ENCODE measurements around the gene CCND2. TPM values are rescaled to one million over a fixed set of nuclear protein-coding genes. Genes with fewer than 3 reads are reported as not detected.

CCND2 gene
- total and polyA plus RNA-seq, 2 experiments from 2014 or later, result 75.6 to 224 TPM

GRCh38 chr12:4302881-4303280 is 29.3 kb downstream of the CCND2 start (continued):
- TF ChIP-seq, protein P1, sequence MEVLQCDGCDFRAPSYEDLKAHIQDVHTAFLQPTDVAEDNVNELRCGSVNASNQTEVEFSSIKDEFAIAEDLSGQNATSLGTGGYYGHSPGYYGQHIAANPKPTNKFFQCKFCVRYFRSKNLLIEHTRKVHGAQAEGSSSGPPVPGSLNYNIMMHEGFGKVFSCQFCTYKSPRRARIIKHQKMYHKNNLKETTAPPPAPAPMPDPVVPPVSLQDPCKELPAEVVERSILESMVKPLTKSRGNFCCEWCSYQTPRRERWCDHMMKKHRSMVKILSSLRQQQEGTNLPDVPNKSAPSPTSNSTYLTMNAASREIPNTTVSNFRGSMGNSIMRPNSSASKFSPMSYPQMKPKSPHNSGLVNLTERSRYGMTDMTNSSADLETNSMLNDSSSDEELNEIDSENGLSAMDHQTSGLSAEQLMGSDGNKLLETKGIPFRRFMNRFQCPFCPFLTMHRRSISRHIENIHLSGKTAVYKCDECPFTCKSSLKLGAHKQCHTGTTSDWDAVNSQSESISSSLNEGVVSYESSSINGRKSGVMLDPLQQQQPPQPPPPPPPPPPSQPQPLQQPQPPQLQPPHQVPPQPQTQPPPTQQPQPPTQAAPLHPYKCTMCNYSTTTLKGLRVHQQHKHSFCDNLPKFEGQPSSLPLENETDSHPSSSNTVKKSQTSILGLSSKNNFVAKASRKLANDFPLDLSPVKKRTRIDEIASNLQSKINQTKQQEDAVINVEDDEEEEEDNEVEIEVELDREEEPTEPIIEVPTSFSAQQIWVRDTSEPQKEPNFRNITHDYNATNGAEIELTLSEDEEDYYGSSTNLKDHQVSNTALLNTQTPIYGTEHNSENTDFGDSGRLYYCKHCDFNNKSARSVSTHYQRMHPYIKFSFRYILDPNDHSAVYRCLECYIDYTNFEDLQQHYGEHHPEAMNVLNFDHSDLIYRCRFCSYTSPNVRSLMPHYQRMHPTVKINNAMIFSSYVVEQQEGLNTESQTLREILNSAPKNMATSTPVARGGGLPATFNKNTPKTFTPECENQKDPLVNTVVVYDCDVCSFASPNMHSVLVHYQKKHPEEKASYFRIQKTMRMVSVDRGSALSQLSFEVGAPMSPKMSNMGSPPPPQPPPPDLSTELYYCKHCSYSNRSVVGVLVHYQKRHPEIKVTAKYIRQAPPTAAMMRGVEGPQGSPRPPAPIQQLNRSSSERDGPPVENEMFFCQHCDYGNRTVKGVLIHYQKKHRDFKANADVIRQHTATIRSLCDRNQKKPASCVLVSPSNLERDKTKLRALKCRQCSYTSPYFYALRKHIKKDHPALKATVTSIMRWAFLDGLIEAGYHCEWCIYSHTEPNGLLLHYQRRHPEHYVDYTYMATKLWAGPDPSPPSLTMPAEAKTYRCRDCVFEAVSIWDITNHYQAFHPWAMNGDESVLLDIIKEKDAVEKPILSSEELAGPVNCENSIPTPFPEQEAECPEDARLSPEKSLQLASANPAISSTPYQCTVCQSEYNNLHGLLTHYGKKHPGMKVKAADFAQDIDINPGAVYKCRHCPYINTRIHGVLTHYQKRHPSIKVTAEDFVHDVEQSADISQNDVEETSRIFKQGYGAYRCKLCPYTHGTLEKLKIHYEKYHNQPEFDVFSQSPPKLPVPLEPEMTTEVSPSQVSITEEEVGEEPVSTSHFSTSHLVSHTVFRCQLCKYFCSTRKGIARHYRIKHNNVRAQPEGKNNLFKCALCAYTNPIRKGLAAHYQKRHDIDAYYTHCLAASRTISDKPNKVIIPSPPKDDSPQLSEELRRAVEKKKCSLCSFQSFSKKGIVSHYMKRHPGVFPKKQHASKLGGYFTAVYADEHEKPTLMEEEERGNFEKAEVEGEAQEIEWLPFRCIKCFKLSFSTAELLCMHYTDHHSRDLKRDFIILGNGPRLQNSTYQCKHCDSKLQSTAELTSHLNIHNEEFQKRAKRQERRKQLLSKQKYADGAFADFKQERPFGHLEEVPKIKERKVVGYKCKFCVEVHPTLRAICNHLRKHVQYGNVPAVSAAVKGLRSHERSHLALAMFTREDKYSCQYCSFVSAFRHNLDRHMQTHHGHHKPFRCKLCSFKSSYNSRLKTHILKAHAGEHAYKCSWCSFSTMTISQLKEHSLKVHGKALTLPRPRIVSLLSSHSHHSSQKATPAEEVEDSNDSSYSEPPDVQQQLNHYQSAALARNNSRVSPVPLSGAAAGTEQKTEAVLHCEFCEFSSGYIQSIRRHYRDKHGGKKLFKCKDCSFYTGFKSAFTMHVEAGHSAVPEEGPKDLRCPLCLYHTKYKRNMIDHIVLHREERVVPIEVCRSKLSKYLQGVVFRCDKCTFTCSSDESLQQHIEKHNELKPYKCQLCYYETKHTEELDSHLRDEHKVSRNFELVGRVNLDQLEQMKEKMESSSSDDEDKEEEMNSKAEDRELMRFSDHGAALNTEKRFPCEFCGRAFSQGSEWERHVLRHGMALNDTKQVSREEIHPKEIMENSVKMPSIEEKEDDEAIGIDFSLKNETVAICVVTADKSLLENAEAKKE (CRISPR knock-in tag; IDR thresholded peaks at IDR 0.05), result no peak
- TF ChIP-seq POLR2AphosphoS5 (IDR thresholded peaks at IDR 0.05; ENCODE audit: low read depth) (no peak), NANOG (IDR thresholded peaks at IDR 0.05; ENCODE audit: borderline replicate concordance) (no peak), CREB1 (CRISPR knock-in tag; IDR thresholded peaks at IDR 0.05; ENCODE audit: low read depth) (no peak)

DNA sequence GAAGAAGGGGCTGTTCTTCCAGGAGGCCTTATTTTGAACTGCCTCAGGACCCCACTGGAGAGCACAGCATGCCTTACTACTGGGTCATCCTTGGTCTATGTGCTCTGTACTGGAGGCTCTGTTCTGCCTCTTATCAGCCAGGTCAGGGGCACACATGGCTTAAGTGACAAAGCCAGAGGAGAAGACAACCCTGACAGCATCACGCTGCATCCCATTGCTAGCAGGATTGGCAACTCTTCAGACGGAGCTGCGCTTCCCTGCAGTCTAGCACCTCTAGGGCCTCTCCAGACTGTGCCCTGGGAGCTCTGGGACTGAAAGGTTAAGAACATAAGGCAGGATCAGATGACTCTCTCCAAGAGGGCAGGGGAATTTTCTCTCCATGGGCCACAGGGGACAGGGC is 30.2 kb downstream of the CCND2 start:
- H3K4me1 ChIP-seq (ENCODE audit: insufficient read depth), result peaks cover 24% of the 10 kb centered on the region
- H3K27me3 ChIP-seq (ENCODE audit: insufficient read depth), result no peaks in the 10 kb centered on the region
- Mint-ChIP-seq H3K27ac (no peak overlapping the region), H3K27me3 (ENCODE audit: insufficient read depth, low read depth, poor library complexity) (peaks cover 17% of the 10 kb centered on the region), H3K9me3 (no peaks in the 10 kb centered on the region; the same call in 2 of the 3 replicates), H3K4me1 (peaks cover 45% of the 10 kb centered on the region), H3K4me3 (no peak overlapping the region), H3K36me3 (ENCODE audit: low read depth) (peaks cover 78% of the 10 kb centered on the region)
- H2AFZ ChIP-seq, result no peak overlapping the region
- H3K27ac ChIP-seq (ENCODE audit: low read depth), result peak overlapping the region; percentile 57
- no peak overlapping the region for H3K4me2 ChIP-seq
- DNase-seq (ENCODE audit: low spot score) (no peak), ATAC-seq (no peak)
- peaks cover 39% of the 10 kb centered on the region for H3K36me3 ChIP-seq (ENCODE audit: insufficient read depth)
- H3K9me2 ChIP-seq (ENCODE audit: insufficient read depth), result no peaks in the 10 kb centered on the region
- peaks cover 76% of the 10 kb centered on the region for H3F3A ChIP-seq (replicated peaks; ENCODE audit: low read depth)
- H4K20me1 ChIP-seq (replicated peaks; ENCODE audit: insufficient read depth), result peaks cover 57% of the 10 kb centered on the region
- H3K4me3 ChIP-seq, result no peak overlapping the region
- peaks cover 21% of the 10 kb centered on the region for H3K79me2 ChIP-seq (replicated peaks; ENCODE audit: insufficient read depth)
- TF ChIP-seq ZNF114 (CRISPR knock-in tag; IDR thresholded peaks at IDR 0.05) (no peak), EZH2 (IDR thresholded peaks at IDR 0.05; ENCODE audit: low read depth, unreplicated experiment) (no peak), STAT1 (IDR thresholded peaks at IDR 0.05; ENCODE audit: unreplicated experiment) (no peak), POLR2AphosphoS5 (IDR thresholded peaks at IDR 0.05; ENCODE audit: low read depth) (no peak), EZH2phosphoT487 (IDR thresholded peaks at IDR 0.05; ENCODE audit: unreplicated experiment) (no peak), JUNB (IDR thresholded peaks at IDR 0.05; ENCODE audit: unreplicated experiment) (no peak), ZNF331 (CRISPR knock-in tag; IDR thresholded peaks at IDR 0.05; ENCODE audit: low read depth) (no peak), NANOG (IDR thresholded peaks at IDR 0.05; ENCODE audit: borderline replicate concordance) (no peak)
- TF ChIP-seq, protein P2, sequence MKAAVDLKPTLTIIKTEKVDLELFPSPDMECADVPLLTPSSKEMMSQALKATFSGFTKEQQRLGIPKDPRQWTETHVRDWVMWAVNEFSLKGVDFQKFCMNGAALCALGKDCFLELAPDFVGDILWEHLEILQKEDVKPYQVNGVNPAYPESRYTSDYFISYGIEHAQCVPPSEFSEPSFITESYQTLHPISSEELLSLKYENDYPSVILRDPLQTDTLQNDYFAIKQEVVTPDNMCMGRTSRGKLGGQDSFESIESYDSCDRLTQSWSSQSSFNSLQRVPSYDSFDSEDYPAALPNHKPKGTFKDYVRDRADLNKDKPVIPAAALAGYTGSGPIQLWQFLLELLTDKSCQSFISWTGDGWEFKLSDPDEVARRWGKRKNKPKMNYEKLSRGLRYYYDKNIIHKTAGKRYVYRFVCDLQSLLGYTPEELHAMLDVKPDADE (IDR thresholded peaks at IDR 0.05), result no peak
- TF ChIP-seq, protein P3, sequence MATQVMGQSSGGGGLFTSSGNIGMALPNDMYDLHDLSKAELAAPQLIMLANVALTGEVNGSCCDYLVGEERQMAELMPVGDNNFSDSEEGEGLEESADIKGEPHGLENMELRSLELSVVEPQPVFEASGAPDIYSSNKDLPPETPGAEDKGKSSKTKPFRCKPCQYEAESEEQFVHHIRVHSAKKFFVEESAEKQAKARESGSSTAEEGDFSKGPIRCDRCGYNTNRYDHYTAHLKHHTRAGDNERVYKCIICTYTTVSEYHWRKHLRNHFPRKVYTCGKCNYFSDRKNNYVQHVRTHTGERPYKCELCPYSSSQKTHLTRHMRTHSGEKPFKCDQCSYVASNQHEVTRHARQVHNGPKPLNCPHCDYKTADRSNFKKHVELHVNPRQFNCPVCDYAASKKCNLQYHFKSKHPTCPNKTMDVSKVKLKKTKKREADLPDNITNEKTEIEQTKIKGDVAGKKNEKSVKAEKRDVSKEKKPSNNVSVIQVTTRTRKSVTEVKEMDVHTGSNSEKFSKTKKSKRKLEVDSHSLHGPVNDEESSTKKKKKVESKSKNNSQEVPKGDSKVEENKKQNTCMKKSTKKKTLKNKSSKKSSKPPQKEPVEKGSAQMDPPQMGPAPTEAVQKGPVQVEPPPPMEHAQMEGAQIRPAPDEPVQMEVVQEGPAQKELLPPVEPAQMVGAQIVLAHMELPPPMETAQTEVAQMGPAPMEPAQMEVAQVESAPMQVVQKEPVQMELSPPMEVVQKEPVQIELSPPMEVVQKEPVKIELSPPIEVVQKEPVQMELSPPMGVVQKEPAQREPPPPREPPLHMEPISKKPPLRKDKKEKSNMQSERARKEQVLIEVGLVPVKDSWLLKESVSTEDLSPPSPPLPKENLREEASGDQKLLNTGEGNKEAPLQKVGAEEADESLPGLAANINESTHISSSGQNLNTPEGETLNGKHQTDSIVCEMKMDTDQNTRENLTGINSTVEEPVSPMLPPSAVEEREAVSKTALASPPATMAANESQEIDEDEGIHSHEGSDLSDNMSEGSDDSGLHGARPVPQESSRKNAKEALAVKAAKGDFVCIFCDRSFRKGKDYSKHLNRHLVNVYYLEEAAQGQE (IDR thresholded peaks at IDR 0.05; ENCODE audit: unreplicated experiment), result no peak
